Stimulated activated CD4-positive, alpha-beta T cell treated with anti-CD3 and anti-CD28 coated beads, Interleukin-4, amount 100 ng/mL, for 1 hour (primary cell): ENCODE data around the gene CNTN1.

Experiments
- DNase-seq: peaks from one replicate; pipeline ENCODE4 v3.0.0-alpha.2; 2020

CNTN1 gene

GRCh38 chr12:40980427-40980961 lies 288.3 kb downstream of the CNTN1 start:
- no peak for DNase-seq

GRCh38 chr12:40986001-40986400 lies 293.8 kb downstream of the CNTN1 start:
- DNase-seq = no peak

GRCh38 chr12:40988355-40988754 lies 296.1 kb downstream of the CNTN1 start:
- no peak for DNase-seq

- DNase-seq = no peak
Observed at GRCh38 chr12:40988824-40989223, 296.6 kb downstream of the CNTN1 start.

- DNase-seq = no peak
Observed at GRCh38 chr12:40989785-40990184, 297.5 kb downstream of the CNTN1 start.

- no peak for DNase-seq
Observed at GRCh38 chr12:40992158-40992557, 299.9 kb downstream of the CNTN1 start.

- DNase-seq = no peak
Observed at GRCh38 chr12:40992674-40993073, 300.4 kb downstream of the CNTN1 start.

- DNase-seq = no peak
Observed at GRCh38 chr12:40993158-40993557, 300.9 kb downstream of the CNTN1 start.

GRCh38 chr12:40996091-40996490 lies 303.9 kb downstream of the CNTN1 start:
- no peak for DNase-seq

GRCh38 chr12:40999210-40999609 lies 307.0 kb downstream of the CNTN1 start:
- DNase-seq = no peak

GRCh38 chr12:41008472-41008871 lies 316.2 kb downstream of the CNTN1 start:
- no peak for DNase-seq

- no peak for DNase-seq
Observed at GRCh38 chr12:41011939-41012338, 319.7 kb downstream of the CNTN1 start.

GRCh38 chr12:41013881-41014642 lies 321.8 kb downstream of the CNTN1 start:
- DNase-seq = no peak

GRCh38 chr12:41014643-41015020 lies 322.4 kb downstream of the CNTN1 start:
- DNase-seq = no peak

- no peak for DNase-seq
Observed at GRCh38 chr12:41018010-41018409, 325.8 kb downstream of the CNTN1 start.

GRCh38 chr12:41019461-41019860 lies 327.2 kb downstream of the CNTN1 start:
- DNase-seq = no peak

- no peak for DNase-seq
Observed at GRCh38 chr12:41023836-41024235, 331.6 kb downstream of the CNTN1 start.

- DNase-seq = no peak
Observed at GRCh38 chr12:41026151-41026550, 333.9 kb downstream of the CNTN1 start.

GRCh38 chr12:41032386-41032785 lies 340.1 kb downstream of the CNTN1 start:
- DNase-seq = no peak

GRCh38 chr12:41034686-41035085 lies 342.4 kb downstream of the CNTN1 start:
- DNase-seq = no peak

GRCh38 chr12:41039461-41039860 lies 347.2 kb downstream of the CNTN1 start:
- no peak for DNase-seq

- no peak for DNase-seq
Observed at GRCh38 chr12:41045509-41045908, 353.3 kb downstream of the CNTN1 start.

- no peak for DNase-seq
Observed at GRCh38 chr12:41049033-41049432, 356.8 kb downstream of the CNTN1 start.

- no peak for DNase-seq
Observed at GRCh38 chr12:41051954-41052353, 359.7 kb downstream of the CNTN1 start.

- no peak for DNase-seq
Observed at GRCh38 chr12:41052441-41052840, 360.2 kb downstream of the CNTN1 start.
